GM18867 (cell line): ENCODE data around the gene MRAP.
"Not testable (repeated sequence)": the region's sequence is repeated elsewhere in the genome, so short reads cannot be mapped to it uniquely, and the experiment has no call there.

ENCODE experiments used
- ATAC-seq: cut with Tn5 transposase; IDR thresholded peaks from one replicate; pipeline ENCODE4 v1.9.1; 2021; ENCODE audit warnings: mild to moderate bottlenecking, moderate library complexity; ENCODE audit not compliant: unreplicated experiment

The MRAP gene

GRCh38 chr21:32299695-32300094 lies 1.0 kb downstream of the MRAP start:
- ATAC-seq: no peak

GRCh38 chr21:32300117-32300681 lies 1.5 kb downstream of the MRAP start:
- no peak for ATAC-seq

GRCh38 chr21:32301596-32301995 lies 2.9 kb downstream of the MRAP start:
- ATAC-seq: no peak

- ATAC-seq: no peak
These were observed 3.9 kb downstream of the MRAP start for GRCh38 chr21:32302560-32302959.

GRCh38 chr21:32303385-32303784 lies 4.7 kb downstream of the MRAP start:
- no peak for ATAC-seq

GRCh38 chr21:32304998-32305397 lies 6.3 kb downstream of the MRAP start:
- ATAC-seq: no peak

- ATAC-seq: no peak
These were observed 7.5 kb downstream of the MRAP start for GRCh38 chr21:32306021-32306780.

- no peak for ATAC-seq
These were observed 9.1 kb downstream of the MRAP start for GRCh38 chr21:32307706-32308105.

- ATAC-seq: no peak
These were observed 10.0 kb downstream of the MRAP start for GRCh38 chr21:32308696-32309095.

GRCh38 chr21:32309906-32310460 lies 11.3 kb downstream of the MRAP start:
- ATAC-seq: no peak

- not testable (repeated sequence) for ATAC-seq
These were observed 12.3 kb downstream of the MRAP start for GRCh38 chr21:32310976-32311375.

GRCh38 chr21:32311621-32312020 lies 13.0 kb downstream of the MRAP start:
- no peak for ATAC-seq

- ATAC-seq: no peak
These were observed 13.7 kb downstream of the MRAP start for GRCh38 chr21:32312326-32312725.

- no peak for ATAC-seq
These were observed 14.3 kb downstream of the MRAP start for GRCh38 chr21:32312976-32313375.

GRCh38 chr21:32314806-32315205 lies 16.2 kb downstream of the MRAP start:
- no peak for ATAC-seq

- no peak for ATAC-seq
These were observed 17.0 kb downstream of the MRAP start for GRCh38 chr21:32315511-32316281.

- no peak for ATAC-seq
These were observed 17.9 kb downstream of the MRAP start for GRCh38 chr21:32316361-32317215.

- no peak for ATAC-seq
These were observed 19.1 kb downstream of the MRAP start for GRCh38 chr21:32317726-32318125.

GRCh38 chr21:32319012-32319411 lies 20.4 kb downstream of the MRAP start:
- no peak for ATAC-seq

- ATAC-seq: no peak
These were observed 21.4 kb downstream of the MRAP start for GRCh38 chr21:32320059-32320458.

GRCh38 chr21:32320726-32321125 lies 22.1 kb downstream of the MRAP start:
- no peak for ATAC-seq
